ENCODE data around the gene SUSD1. TPM values are rescaled to one million over a fixed set of nuclear protein-coding genes. Genes with fewer than 3 reads are reported as not detected.

Gene SUSD1
- total RNA-seq, 1 donor = 14.5 TPM

- no peaks in the 10 kb centered on the region for H4K20me1 ChIP-seq (ENCODE audit: insufficient read depth, low read length)
- H3K27ac ChIP-seq (ENCODE audit: low read depth, low read length) = no peak overlapping the region
- no peaks in the 10 kb centered on the region for H3K36me3 ChIP-seq (ENCODE audit: insufficient read depth, low read length)
- no peak overlapping the region for H2AFZ ChIP-seq (ENCODE audit: low read length)
- H3K9me3 ChIP-seq (ENCODE audit: low read depth, low read length) = no peaks in the 10 kb centered on the region
- no peaks in the 10 kb centered on the region for H3K79me2 ChIP-seq (ENCODE audit: insufficient read depth, low read length)
- no peaks in the 10 kb centered on the region for H3K27me3 ChIP-seq (ENCODE audit: insufficient read depth, low read length)
- TF ChIP-seq CTCF (IDR thresholded peaks at IDR 0.05; ENCODE audit: extremely low read depth, low read depth, low read length) = no peak
- no peak for DNase-seq (ENCODE audit: insufficient read length, low spot score, missing footprints)
- no peak overlapping the region for H3K4me2 ChIP-seq (ENCODE audit: insufficient read depth, low read length)
- H3K4me3 ChIP-seq (ENCODE audit: insufficient read depth, low read length) = no peak overlapping the region
- no peaks in the 10 kb centered on the region for H3K4me1 ChIP-seq (ENCODE audit: insufficient read depth, low read length)
Measured at GRCh38 chr9:112094241-112094640, 80.9 kb downstream of the SUSD1 start.

- no peaks in the 10 kb centered on the region for H3K36me3 ChIP-seq (ENCODE audit: insufficient read depth, low read length)
- no peaks in the 10 kb centered on the region for H3K27me3 ChIP-seq (ENCODE audit: insufficient read depth, low read length)
- no peak overlapping the region for H3K4me3 ChIP-seq (ENCODE audit: insufficient read depth, low read length)
- H3K4me1 ChIP-seq (ENCODE audit: insufficient read depth, low read length) = no peaks in the 10 kb centered on the region
- TF ChIP-seq CTCF (IDR thresholded peaks at IDR 0.05; ENCODE audit: extremely low read depth, low read depth, low read length) = no peak
- H3K9me3 ChIP-seq (ENCODE audit: low read depth, low read length) = no peaks in the 10 kb centered on the region
- H4K20me1 ChIP-seq (ENCODE audit: insufficient read depth, low read length) = no peaks in the 10 kb centered on the region
- DNase-seq (ENCODE audit: insufficient read length, low spot score, missing footprints) = no peak
- H2AFZ ChIP-seq (ENCODE audit: low read length) = no peak overlapping the region
- H3K4me2 ChIP-seq (ENCODE audit: insufficient read depth, low read length) = no peak overlapping the region
- no peak overlapping the region for H3K27ac ChIP-seq (ENCODE audit: low read depth, low read length)
- H3K79me2 ChIP-seq (ENCODE audit: insufficient read depth, low read length) = no peaks in the 10 kb centered on the region
Measured at GRCh38 chr9:112093870-112094216, 81.3 kb downstream of the SUSD1 start.

GRCh38 chr9:112093147-112093869, 81.8 kb downstream of the SUSD1 start:
- Histone ChIP-seq H3K4me2 (ENCODE audit: insufficient read depth, low read length) (no peak overlapping the region), H3K4me3 (ENCODE audit: insufficient read depth, low read length) (no peak overlapping the region), H3K9me3 (ENCODE audit: low read depth, low read length) (no peaks in the 10 kb centered on the region), H4K20me1 (ENCODE audit: insufficient read depth, low read length) (no peaks in the 10 kb centered on the region), H3K4me1 (ENCODE audit: insufficient read depth, low read length) (no peaks in the 10 kb centered on the region), H3K27ac (ENCODE audit: low read depth, low read length) (no peak overlapping the region), H3K27me3 (ENCODE audit: insufficient read depth, low read length) (no peaks in the 10 kb centered on the region), H2AFZ (ENCODE audit: low read length) (no peak overlapping the region), H3K36me3 (ENCODE audit: insufficient read depth, low read length) (no peaks in the 10 kb centered on the region), H3K79me2 (ENCODE audit: insufficient read depth, low read length) (no peaks in the 10 kb centered on the region)
- DNase-seq (ENCODE audit: insufficient read length, low spot score, missing footprints) = no peak
- TF ChIP-seq CTCF (IDR thresholded peaks at IDR 0.05; ENCODE audit: extremely low read depth, low read depth, low read length) = no peak

- Histone ChIP-seq H2AFZ (ENCODE audit: low read length) (no peak overlapping the region), H3K4me2 (ENCODE audit: insufficient read depth, low read length) (no peak overlapping the region), H3K27me3 (ENCODE audit: insufficient read depth, low read length) (no peaks in the 10 kb centered on the region), H4K20me1 (ENCODE audit: insufficient read depth, low read length) (no peaks in the 10 kb centered on the region), H3K4me3 (ENCODE audit: insufficient read depth, low read length) (no peak overlapping the region), H3K4me1 (ENCODE audit: insufficient read depth, low read length) (no peaks in the 10 kb centered on the region), H3K79me2 (ENCODE audit: insufficient read depth, low read length) (no peaks in the 10 kb centered on the region), H3K36me3 (ENCODE audit: insufficient read depth, low read length) (no peaks in the 10 kb centered on the region), H3K9me3 (ENCODE audit: low read depth, low read length) (no peaks in the 10 kb centered on the region), H3K27ac (ENCODE audit: low read depth, low read length) (no peak overlapping the region)
- DNase-seq (ENCODE audit: insufficient read length, low spot score, missing footprints) = no peak
- peak; percentile 55 for TF ChIP-seq CTCF (IDR thresholded peaks at IDR 0.05; ENCODE audit: extremely low read depth, low read depth, low read length)
Measured at GRCh38 chr9:112091810-112092209, 83.3 kb downstream of the SUSD1 start.

All from osteoblast (primary cell).